ENCODE data around the gene LCMT1.
"Not testable (repeated sequence)": the region's sequence is repeated elsewhere in the genome, so short reads cannot be mapped to it uniquely, and the experiment has no call there.

LCMT1 gene

GRCh38 chr16:25094596-25094995 lies 16.9 kb upstream of the LCMT1 start:
- DNase-seq (ENCODE audit: low read depth, low spot score), result no peak

- no peak for DNase-seq (ENCODE audit: low read depth, low spot score)
Measured at GRCh38 chr16:25095636-25096035, 15.9 kb upstream of the LCMT1 start.

- DNase-seq (ENCODE audit: low read depth, low spot score), result no peak
Measured at GRCh38 chr16:25097276-25097975, 14.1 kb upstream of the LCMT1 start.

GRCh38 chr16:25100511-25100910 lies 11.0 kb upstream of the LCMT1 start:
- no peak for DNase-seq (ENCODE audit: low read depth, low spot score)

- DNase-seq (ENCODE audit: low read depth, low spot score), result no peak
Measured at GRCh38 chr16:25106567-25107465, 4.7 kb upstream of the LCMT1 start.

GRCh38 chr16:25107466-25107792 lies 4.1 kb upstream of the LCMT1 start:
- no peak for DNase-seq (ENCODE audit: low read depth, low spot score)

- DNase-seq (ENCODE audit: low read depth, low spot score), result no peak
Measured at GRCh38 chr16:25108054-25108453, 3.5 kb upstream of the LCMT1 start.

GRCh38 chr16:25109643-25110042 lies 1.9 kb upstream of the LCMT1 start:
- no peak for DNase-seq (ENCODE audit: low read depth, low spot score)

- no peak for DNase-seq (ENCODE audit: low read depth, low spot score)
Measured at GRCh38 chr16:25110387-25110947, 1.1 kb upstream of the LCMT1 start.

- no peak for DNase-seq (ENCODE audit: low read depth, low spot score)
Measured at GRCh38 chr16:25114121-25114520, 2.6 kb downstream of the LCMT1 start.

GRCh38 chr16:25118851-25119578 lies 7.5 kb downstream of the LCMT1 start:
- no peak for DNase-seq (ENCODE audit: low read depth, low spot score)

GRCh38 chr16:25121824-25122600 lies 10.5 kb downstream of the LCMT1 start:
- no peak for DNase-seq (ENCODE audit: low read depth, low spot score)

GRCh38 chr16:25124503-25124902 lies 13.0 kb downstream of the LCMT1 start:
- no peak for DNase-seq (ENCODE audit: low read depth, low spot score)

- DNase-seq (ENCODE audit: low read depth, low spot score), result not testable (repeated sequence)
Measured at GRCh38 chr16:25126086-25126666, 14.6 kb downstream of the LCMT1 start.

- no peak for DNase-seq (ENCODE audit: low read depth, low spot score)
Measured at GRCh38 chr16:25126820-25127232, 15.3 kb downstream of the LCMT1 start.

GRCh38 chr16:25132751-25133150 lies 21.2 kb downstream of the LCMT1 start:
- DNase-seq (ENCODE audit: low read depth, low spot score), result not testable (repeated sequence)

GRCh38 chr16:25134166-25134700 lies 22.7 kb downstream of the LCMT1 start:
- DNase-seq (ENCODE audit: low read depth, low spot score), result no peak

GRCh38 chr16:25135254-25135878 lies 23.8 kb downstream of the LCMT1 start:
- no peak for DNase-seq (ENCODE audit: low read depth, low spot score)

GRCh38 chr16:25138130-25138529 lies 26.6 kb downstream of the LCMT1 start:
- no peak for DNase-seq (ENCODE audit: low read depth, low spot score)

GRCh38 chr16:25140459-25140858 lies 28.9 kb downstream of the LCMT1 start:
- DNase-seq (ENCODE audit: low read depth, low spot score), result no peak

All from activated naive CD8-positive, alpha-beta T cell treated with anti-CD3 and anti-CD28 coated beads, Interleukin-2, amount 50 U/mL, for 16 hours (primary cell).